PC-3 (cell line): ENCODE measurements around the gene COL1A2. TPM values are rescaled to one million over a fixed set of nuclear protein-coding genes. Genes with fewer than 3 reads are reported as not detected.

Experiments
- ATAC-seq: fragments of 200-7000 bp; cut with Tn5 transposase; 2 replicates; pipeline ENCODE4 v1.9.1; 2020; ENCODE audit warnings: mild to moderate bottlenecking, moderate library complexity
- BruUV-seq: library from RNA; stranded (reverse); fragments of 400-500 nt; replicated peaks from 2 replicates; lab custom pipeline; 2021; lab: Mats Ljungman, UMichigan
- CTCF ChIA-PET: fragments of 300-600 bp; sonication (Branson Sonifier 250); formaldehyde crosslinking; loops from one replicate; lab custom pipeline; 2022; ENCODE audit warnings: antibody characterized with exemption; lab: Charles Lee
- POLR2A ChIA-PET: fragments of 300-600 bp; sonication (Branson Sonifier 250); formaldehyde crosslinking; loops from one replicate; lab custom pipeline; 2022; ENCODE audit warnings: antibody characterized with exemption; ENCODE audit not compliant: unreplicated experiment; lab: Charles Lee
- DNase-seq: peaks from one replicate; pipeline ENCODE4 v3.0.0-alpha.2; 2015
- H2AFZ ChIP-seq: fragments of 300-600 bp; sonication (generic); 2 replicates; pipeline ENCODE4 v1.6.0; 2016; ENCODE audit warnings: antibody characterized with exemption, low read length
- H3F3A ChIP-seq: fragments of 300-600 bp; sonication (generic); one replicate; pipeline ENCODE4 v1.6.0; 2017; ENCODE audit warnings: antibody characterized with exemption, low read length, control low read depth, mild to moderate bottlenecking; ENCODE audit not compliant: unreplicated experiment
- H3K27ac ChIP-seq: fragments of 300-600 bp; sonication (generic); 2 replicates; pipeline ENCODE4 v1.5.1; 2016; ENCODE audit warnings: mild to moderate bottlenecking, low read length
- H3K27me3 ChIP-seq: fragments of 300-600 bp; sonication (generic); 2 replicates; pipeline ENCODE4 v1.6.1; 2016; ENCODE audit warnings: low read length, mixed read lengths
- H3K36me3 ChIP-seq: fragments of 300-600 bp; sonication (generic); 2 replicates; pipeline ENCODE4 v1.6.1; 2016; ENCODE audit warnings: low read depth, mixed run types, low read length, mixed read lengths
- H3K4me1 ChIP-seq: fragments of 300-600 bp; sonication (generic); 2 replicates; pipeline ENCODE4 v1.5.1; 2016; ENCODE audit warnings: low read length; ENCODE audit not compliant: insufficient read depth
- H3K4me2 ChIP-seq: fragments of 300-600 bp; sonication (generic); 2 replicates; pipeline ENCODE4 v1.6.0; 2016; ENCODE audit warnings: low read length
- H3K4me3 ChIP-seq: fragments of 300-600 bp; sonication (generic); 2 replicates; pipeline ENCODE4 v1.5.1; 2016; ENCODE audit warnings: mild to moderate bottlenecking, low read length, mixed read lengths
- H3K79me2 ChIP-seq: fragments of 300-600 bp; sonication (generic); 2 replicates; pipeline ENCODE4 v1.6.1; 2017; ENCODE audit warnings: low read length, mixed read lengths
- H3K9ac ChIP-seq: fragments of 300-600 bp; sonication (generic); 2 replicates; pipeline ENCODE4 v1.6.0; 2016; ENCODE audit warnings: mild to moderate bottlenecking, low read length
- H3K9me2 ChIP-seq: fragments of 300-600 bp; sonication (generic); replicated peaks from 2 replicates; pipeline ENCODE4 v1.6.1; 2016; ENCODE audit warnings: mixed run types, low read length, mixed read lengths
- H3K9me3 ChIP-seq: fragments of 300-600 bp; sonication (generic); 2 replicates; pipeline ENCODE4 v1.6.1; 2016; ENCODE audit warnings: low read length, mixed read lengths
- H4K20me1 ChIP-seq: fragments of 300-600 bp; sonication (generic); 2 replicates; pipeline ENCODE4 v1.6.1; 2016; ENCODE audit warnings: low read length, mixed read lengths
- EZH2 ChIP-seq: fragments of 300-600 bp; sonication (generic); IDR thresholded peaks from one replicate; pipeline ENCODE4 v1.6.1; 2017; ENCODE audit warnings: antibody characterized with exemption, mild to moderate bottlenecking, low read length; ENCODE audit not compliant: unreplicated experiment
- EZH2phosphoT487 ChIP-seq: fragments of 300-600 bp; sonication (generic); IDR thresholded peaks from 2 replicates; pipeline ENCODE4 v1.6.1; 2018; ENCODE audit warnings: mild to moderate bottlenecking, antibody characterized with exemption, low read length, borderline replicate concordance
- intact Hi-C: fragments of 100-400 bp; cut with micrococcal nuclease; formaldehyde crosslinking; loops from 2 replicates; pipeline ENCODE4 v1.9.0; 2023
- total RNA-seq: library from RNA; depleted of rRNA; stranded (reverse); fragments of >200 nt; gene quantifications from 2 replicates; pipeline ENCODE4 v1.2.3, GENCODE V29; 2014
- TF ChIP-seq, protein P1 (sequence below): fragments of 300-600 bp; sonication (generic); conservative IDR thresholded peaks from 2 replicates; pipeline ENCODE4 v1.5.1; 2017; ENCODE audit warnings: antibody characterized with exemption, low read depth, mild to moderate bottlenecking, low read length

COL1A2 gene
- total RNA-seq, 1 experiment from 2014 or later = not detected

DNA sequence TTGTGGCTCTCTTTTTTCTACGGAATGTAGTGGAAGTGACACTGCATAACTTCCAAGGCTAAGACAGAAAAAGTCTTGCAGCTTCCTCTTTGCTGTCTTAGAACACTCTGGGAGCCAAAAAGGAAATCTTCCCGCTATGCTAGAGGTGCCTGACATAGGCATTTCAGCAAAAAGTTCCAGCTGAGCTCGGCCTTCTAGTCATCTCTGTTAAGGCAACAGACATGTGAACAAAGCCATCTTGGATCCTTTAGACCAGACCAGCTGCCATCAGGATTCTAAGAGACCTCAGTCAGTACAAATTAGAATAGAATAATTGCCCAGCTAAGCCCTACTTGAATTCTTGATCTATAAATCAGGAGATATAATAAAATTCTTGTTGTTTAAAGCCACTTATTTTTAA lies 16.3 kb upstream of the COL1A2 start:
- CTCF ChIA-PET = no interaction called here
- no peaks in the 10 kb centered on the region for H3F3A ChIP-seq
- no peaks in the 10 kb centered on the region for H3K36me3 ChIP-seq
- DNase-seq = no peak
- POLR2A ChIA-PET = no interaction called here
- H2AFZ ChIP-seq = no peak overlapping the region
- no peaks in the 10 kb centered on the region for H3K9me2 ChIP-seq
- no peaks in the 10 kb centered on the region for H3K9me3 ChIP-seq
- TF ChIP-seq, protein P1, sequence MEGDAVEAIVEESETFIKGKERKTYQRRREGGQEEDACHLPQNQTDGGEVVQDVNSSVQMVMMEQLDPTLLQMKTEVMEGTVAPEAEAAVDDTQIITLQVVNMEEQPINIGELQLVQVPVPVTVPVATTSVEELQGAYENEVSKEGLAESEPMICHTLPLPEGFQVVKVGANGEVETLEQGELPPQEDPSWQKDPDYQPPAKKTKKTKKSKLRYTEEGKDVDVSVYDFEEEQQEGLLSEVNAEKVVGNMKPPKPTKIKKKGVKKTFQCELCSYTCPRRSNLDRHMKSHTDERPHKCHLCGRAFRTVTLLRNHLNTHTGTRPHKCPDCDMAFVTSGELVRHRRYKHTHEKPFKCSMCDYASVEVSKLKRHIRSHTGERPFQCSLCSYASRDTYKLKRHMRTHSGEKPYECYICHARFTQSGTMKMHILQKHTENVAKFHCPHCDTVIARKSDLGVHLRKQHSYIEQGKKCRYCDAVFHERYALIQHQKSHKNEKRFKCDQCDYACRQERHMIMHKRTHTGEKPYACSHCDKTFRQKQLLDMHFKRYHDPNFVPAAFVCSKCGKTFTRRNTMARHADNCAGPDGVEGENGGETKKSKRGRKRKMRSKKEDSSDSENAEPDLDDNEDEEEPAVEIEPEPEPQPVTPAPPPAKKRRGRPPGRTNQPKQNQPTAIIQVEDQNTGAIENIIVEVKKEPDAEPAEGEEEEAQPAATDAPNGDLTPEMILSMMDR = no peak
- no peak for TF ChIP-seq EZH2
- no peak for TF ChIP-seq EZH2phosphoT487
- intact Hi-C loops = no loop called here
- H3K27ac ChIP-seq = no peak overlapping the region
- H3K79me2 ChIP-seq = no peaks in the 10 kb centered on the region
- no peak overlapping the region for H3K9ac ChIP-seq
- ATAC-seq = no peak
- H3K27me3 ChIP-seq = no peaks in the 10 kb centered on the region
- H3K4me3 ChIP-seq = no peak overlapping the region
- no TSS peak for BruUV-seq
- no peak overlapping the region for H3K4me2 ChIP-seq
- no peaks in the 10 kb centered on the region for H4K20me1 ChIP-seq
- peaks cover 18% of the 10 kb centered on the region for H3K4me1 ChIP-seq

GRCh38 chr7:94380264-94380663 lies 14.4 kb upstream of the COL1A2 start:
- Histone ChIP-seq H3K27me3 (no peaks in the 10 kb centered on the region), H3K4me3 (no peak overlapping the region), H3K9me2 (no peaks in the 10 kb centered on the region), H3K4me2 (no peak overlapping the region), H3K4me1 (peaks cover 22% of the 10 kb centered on the region), H3K9ac (no peak overlapping the region), H2AFZ (no peak overlapping the region), H3K36me3 (no peaks in the 10 kb centered on the region), H3K79me2 (no peaks in the 10 kb centered on the region), H3F3A (no peaks in the 10 kb centered on the region), H3K9me3 (no peaks in the 10 kb centered on the region), H3K27ac (no peak overlapping the region), H4K20me1 (no peaks in the 10 kb centered on the region)
- no peak for TF ChIP-seq EZH2
- TF ChIP-seq EZH2phosphoT487 = no peak
- TF ChIP-seq, protein P1 = no peak
- intact Hi-C loops = loop anchor here (5.0 kb wide), 1 partner anchor 317 kb away; no protein-coding TSS in a partner anchor
- no TSS peak for BruUV-seq
- ChIA-PET POLR2A (no interaction called here), CTCF (no interaction called here)
- DNase-seq = no peak
- no peak for ATAC-seq

DNA sequence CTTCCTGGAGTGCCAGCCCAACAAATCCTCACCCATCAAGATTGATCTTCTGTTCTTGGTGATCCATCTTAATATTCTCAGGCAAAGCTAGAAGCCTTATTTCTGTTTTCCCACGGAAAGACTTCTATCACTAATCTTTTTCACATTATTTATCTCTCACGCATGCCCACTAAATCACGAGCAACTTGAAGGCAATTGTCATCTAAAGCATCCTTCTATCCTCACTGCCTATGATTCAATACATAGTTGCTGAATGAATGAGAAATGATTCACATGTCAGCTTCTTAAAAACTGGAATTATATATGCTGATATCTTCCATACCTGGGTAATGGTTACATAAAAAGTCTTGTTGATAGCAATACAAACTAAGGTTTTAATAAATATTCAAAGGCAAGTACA lies 12.6 kb upstream of the COL1A2 start:
- peaks cover 22% of the 10 kb centered on the region for H3K4me1 ChIP-seq
- no peaks in the 10 kb centered on the region for H3K27me3 ChIP-seq
- H3K79me2 ChIP-seq = no peaks in the 10 kb centered on the region
- POLR2A ChIA-PET = no interaction called here
- CTCF ChIA-PET = no interaction called here
- peak overlapping the region; percentile 66 for H3K4me2 ChIP-seq
- no peaks in the 10 kb centered on the region for H3F3A ChIP-seq
- H3K36me3 ChIP-seq = no peaks in the 10 kb centered on the region
- H3K9me2 ChIP-seq = no peaks in the 10 kb centered on the region
- intact Hi-C loops = loop anchor here (1.0 to 5.0 kb wide), 2 partner anchors 81 to 315 kb away; no protein-coding TSS in a partner anchor
- DNase-seq = peak; percentile 65
- H4K20me1 ChIP-seq = no peaks in the 10 kb centered on the region
- no TSS peak for BruUV-seq
- H2AFZ ChIP-seq = no peak overlapping the region
- ATAC-seq = peak; percentile 43
- peak overlapping the region; percentile 16; the same call in 1 of the 2 replicates for H3K4me3 ChIP-seq
- TF ChIP-seq, protein P1 = no peak
- TF ChIP-seq EZH2phosphoT487 (no peak), EZH2 (no peak)
- H3K27ac ChIP-seq = peak overlapping the region; percentile 86
- peak overlapping the region; percentile 35; the same call in 1 of the 2 replicates for H3K9ac ChIP-seq
- no peaks in the 10 kb centered on the region for H3K9me3 ChIP-seq
